Measurements from ENCODE around the gene AGPAT1. TPM values are rescaled to one million over a fixed set of nuclear protein-coding genes. Genes with fewer than 3 reads are reported as not detected.
"Not testable (repeated sequence)": the region's sequence is repeated elsewhere in the genome, so short reads cannot be mapped to it uniquely, and the experiment has no call there.

AGPAT1 gene
- total and polyA plus RNA-seq, 10 of the 15 experiments (the other 5 are each of a cell fraction or from before 2014, with no cell fraction given): 13.9 to 39.5 (median 24.7) TPM

GRCh38 chr6:32188381-32189068 is 12.6 kb upstream of the AGPAT1 start:
- Histone ChIP-seq H3K79me2 (ENCODE audit: control insufficient read depth, insufficient read depth, low read length) (peaks cover 54% of the 10 kb centered on the region), H3K4me3 (peak overlapping the region; percentile 90), H3K9me3 (replicated peaks; ENCODE audit: control insufficient read depth, insufficient read depth, low read length) (no peaks in the 10 kb centered on the region), H3K36me3 (ENCODE audit: control insufficient read depth in 2 of 2, insufficient read depth in 2 of 2, low read length in 1 of 2) (peaks cover 4 to 6% of the 10 kb centered on the region in 2 experiments; a peak in 3 of 4 replicates), H4K20me1 (ENCODE audit: control insufficient read depth, insufficient read depth) (no peaks in the 10 kb centered on the region), H3K27ac (ENCODE audit: control insufficient read depth, insufficient read depth) (peak overlapping the region; percentile 100), H3K9ac (ENCODE audit: control insufficient read depth, insufficient read depth, low read length) (peak overlapping the region; percentile 99), H3K4me1 (ENCODE audit: control insufficient read depth, insufficient read depth, low read length) (peaks cover 26% of the 10 kb centered on the region), H3K27me3 (replicated peaks in 1 of 2; ENCODE audit: control insufficient read depth in 2 of 2, insufficient read depth in 2 of 2, low read length in 1 of 2) (no peaks in the 10 kb centered on the region), H3K4me2 (ENCODE audit: control insufficient read depth, insufficient read depth) (peak overlapping the region; percentile 93), H2AFZ (ENCODE audit: control insufficient read depth, low read depth, low read length) (no peak overlapping the region)
- 63% methylated on average over 10 of the region's 13 CpGs for WGBS (ENCODE audit: insufficient coverage, insufficient replicate concordance, low lambda C conversion rate, missing lambda C conversion rate)
- ChIA-PET CTCF (interaction anchor here (0.9 kb wide), 1 partner anchor 271 kb away, joined by 5 read pairs; no protein-coding TSS in a partner anchor), RAD21 (ENCODE audit: unreplicated experiment) (interaction anchor here (1.6 kb wide), 1 partner anchor 10 kb away, joined by 6 read pairs; no protein-coding TSS in a partner anchor), POLR2A (interaction anchor here (0.8 to 7.0 kb wide), 4 partner anchors 9 to 80 kb away, joined by 3 to 123 read pairs (median 37); partner anchors contain the start of genes AGPAT1, ATF6B, FKBPL and RNF5), SMC1A (ENCODE audit: uncharacterized antibody, unreplicated experiment) (interaction anchor here (0.6 to 1.6 kb wide), 3 partner anchors 7 to 1136 kb away, joined by 3 to 6 read pairs (median 3); no protein-coding TSS in a partner anchor)
- FAIRE-seq: no peak
- in situ Hi-C loops (cut with MboI) (no loop called here), intact Hi-C loops (cut with micrococcal nuclease; ENCODE audit: unreplicated experiment) (no loop called here)
- no peak for DNase-seq (ENCODE audit: low read depth, low spot score)
- TF ChIP-seq YY1 (IDR thresholded peaks at IDR 0.05; ENCODE audit: low read depth, low read length) (no peak), ASH2L (IDR thresholded peaks at IDR 0.05; ENCODE audit: borderline replicate concordance, low read depth) (no peak), CBX5 (IDR thresholded peaks at IDR 0.05; ENCODE audit: low read depth) (no peak), LARP7 (IDR thresholded peaks at IDR 0.05) (no peak), ZSCAN29 (IDR thresholded peaks at IDR 0.05) (no peak), SP1 (IDR thresholded peaks at IDR 0.05; ENCODE audit: low read depth, low read length) (no peak), PAX8 (IDR thresholded peaks at IDR 0.05) (no peak), SREBF2 (IDR thresholded peaks at IDR 0.05; ENCODE audit: low read length) (no peak), MYB (IDR thresholded peaks at IDR 0.05; ENCODE audit: borderline replicate concordance, low read depth, low read length) (no peak), ZBED1 (IDR thresholded peaks at IDR 0.05; ENCODE audit: borderline replicate concordance) (no peak), ATF7 (IDR thresholded peaks at IDR 0.05; ENCODE audit: low read depth) (no peak), TCF3 (IDR thresholded peaks at IDR 0.05; ENCODE audit: borderline replicate concordance, insufficient read depth, low read depth, low read length) (no peak), IRF5 (IDR thresholded peaks at IDR 0.05; ENCODE audit: borderline replicate concordance) (no peak)
- no peak for ATAC-seq
- BruUV-seq (replicated peaks): no TSS peak

GRCh38 chr6:32187725-32188380 is 12.0 kb upstream of the AGPAT1 start:
- intact Hi-C loops (cut with micrococcal nuclease; ENCODE audit: unreplicated experiment); H4K20me1 ChIP-seq (ENCODE audit: control insufficient read depth, insufficient read depth); in situ Hi-C loops (cut with MboI); H3K27me3 ChIP-seq (replicated peaks in 1 of 2; ENCODE audit: control insufficient read depth in 2 of 2, insufficient read depth in 2 of 2, low read length in 1 of 2); ATAC-seq; H3K9ac ChIP-seq (ENCODE audit: control insufficient read depth, insufficient read depth, low read length); H2AFZ ChIP-seq (ENCODE audit: control insufficient read depth, low read depth, low read length); RAD21 ChIA-PET (ENCODE audit: unreplicated experiment); DNase-seq (ENCODE audit: low read depth, low spot score); H3K36me3 ChIP-seq (ENCODE audit: control insufficient read depth in 2 of 2, insufficient read depth in 2 of 2, low read length in 1 of 2); FAIRE-seq; BruUV-seq (replicated peaks); H3K9me3 ChIP-seq (replicated peaks; ENCODE audit: control insufficient read depth, insufficient read depth, low read length); H3K27ac ChIP-seq (ENCODE audit: control insufficient read depth, insufficient read depth): not testable (repeated sequence)
- WGBS (ENCODE audit: insufficient coverage, insufficient replicate concordance, low lambda C conversion rate, missing lambda C conversion rate): 99% methylated on average over 17 of the region's 18 CpGs
- CTCF ChIA-PET: interaction anchor here (0.9 to 1.2 kb wide), 2 partner anchors 8 to 272 kb away, joined by 3 to 5 read pairs; no protein-coding TSS in a partner anchor
- Histone ChIP-seq H3K4me2 (ENCODE audit: control insufficient read depth, insufficient read depth) (peak overlapping the region; percentile 93), H3K4me1 (ENCODE audit: control insufficient read depth, insufficient read depth, low read length) (peaks cover 23% of the 10 kb centered on the region), H3K4me3 (peak overlapping the region; percentile 90; the same call in 1 of the 2 replicates), H3K79me2 (ENCODE audit: control insufficient read depth, insufficient read depth, low read length) (peaks cover 53% of the 10 kb centered on the region)
- SMC1A ChIA-PET (ENCODE audit: uncharacterized antibody, unreplicated experiment): interaction anchor here (0.6 to 1.6 kb wide), 3 partner anchors 8 to 1136 kb away, joined by 3 to 6 read pairs (median 3); no protein-coding TSS in a partner anchor
- POLR2A ChIA-PET: interaction anchor here (0.9 to 7.0 kb wide), 2 partner anchors 9 to 81 kb away, joined by 3 to 123 read pairs; partner anchors contain the start of genes AGPAT1 and RNF5

All from GM12878 (cell line).